ENCODE data around the gene GRID1. TPM values are rescaled to one million over a fixed set of nuclear protein-coding genes. Genes with fewer than 3 reads are reported as not detected.

GRID1 gene
- total RNA-seq, 1 experiment from 2014 or later: 5.6 TPM

DNA sequence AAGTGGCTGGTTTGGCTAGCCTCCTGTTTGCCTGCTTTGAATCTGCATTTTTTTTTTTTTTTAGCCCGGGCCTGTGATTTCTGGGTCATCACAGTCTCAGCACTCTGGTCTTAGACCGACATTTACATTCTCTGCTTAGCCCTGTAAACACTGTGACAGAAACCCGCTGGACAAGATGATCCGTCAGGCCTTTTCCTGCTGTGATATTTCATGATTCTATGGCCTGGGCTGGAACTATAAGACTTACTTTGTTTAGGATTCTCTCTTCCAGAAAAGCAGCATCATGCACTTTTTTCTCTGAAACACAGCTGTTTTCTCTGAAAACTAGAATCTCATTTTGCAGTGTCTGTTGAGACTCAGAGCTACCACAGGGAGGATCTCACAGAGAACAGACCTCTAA lies 705.5 kb downstream of the GRID1 start:
- 0 out of 2 replicates have a peak, but pooled peaks cover 4% of the 10 kb centered on the region for H3K27me3 ChIP-seq (ENCODE audit: insufficient read depth, low read length)
- DNase-seq (ENCODE audit: low read depth, low spot score) (no peak), ATAC-seq (no peak)
- ChIA-PET POLR2A (no interaction called here), CTCF (no interaction called here), RAD21 (ENCODE audit: low non-redundant PET in 1 of 2, low total read pairs in 2 of 2, uncharacterized antibody in 2 of 2, unreplicated experiment in 2 of 2) (no interaction called here)
- H4K20me1 ChIP-seq (ENCODE audit: insufficient read depth): no peaks in the 10 kb centered on the region
- no peak overlapping the region for H2AFZ ChIP-seq (ENCODE audit: low read depth, low read length, poor library complexity, severe bottlenecking)
- H3K9me2 ChIP-seq (ENCODE audit: insufficient read depth): no peaks in the 10 kb centered on the region
- H3K27ac ChIP-seq (ENCODE audit: low read depth, low read length): no peak overlapping the region
- H3K36me3 ChIP-seq (ENCODE audit: control insufficient read depth in 1 of 2, insufficient read depth in 2 of 2, low read length in 2 of 2): no peaks in the 10 kb centered on the region
- H3K79me2 ChIP-seq (ENCODE audit: insufficient read depth, low read length): no peaks in the 10 kb centered on the region
- H3K4me2 ChIP-seq (ENCODE audit: low read length): no peak overlapping the region
- BruUV-seq (replicated peaks): no TSS peak
- no peak overlapping the region for H3K9ac ChIP-seq (ENCODE audit: low read length)
- no peaks in the 10 kb centered on the region for H3K4me1 ChIP-seq (ENCODE audit: control insufficient read depth in 1 of 2, insufficient read depth in 2 of 2, low read length in 2 of 2)
- no peak for TF ChIP-seq JUND (IDR thresholded peaks at IDR 0.05)
- TF ChIP-seq ZNF274 (IDR thresholded peaks at IDR 0.05; ENCODE audit: low read depth, low read length): no peak
- no peak for TF ChIP-seq TCF7L2 (IDR thresholded peaks at IDR 0.05; ENCODE audit: borderline replicate concordance, extremely low read depth, insufficient read depth, insufficient read length)
- TF ChIP-seq, protein P1, sequence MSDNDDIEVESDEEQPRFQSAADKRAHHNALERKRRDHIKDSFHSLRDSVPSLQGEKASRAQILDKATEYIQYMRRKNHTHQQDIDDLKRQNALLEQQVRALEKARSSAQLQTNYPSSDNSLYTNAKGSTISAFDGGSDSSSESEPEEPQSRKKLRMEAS (IDR thresholded peaks at IDR 0.05): no peak
- TF ChIP-seq YY1 (IDR thresholded peaks at IDR 0.05; ENCODE audit: extremely low read depth, insufficient replicate concordance, low read depth, low read length): no peak
- no peak for TF ChIP-seq SRF (IDR thresholded peaks at IDR 0.05; ENCODE audit: low read depth)
- TF ChIP-seq, protein P2, sequence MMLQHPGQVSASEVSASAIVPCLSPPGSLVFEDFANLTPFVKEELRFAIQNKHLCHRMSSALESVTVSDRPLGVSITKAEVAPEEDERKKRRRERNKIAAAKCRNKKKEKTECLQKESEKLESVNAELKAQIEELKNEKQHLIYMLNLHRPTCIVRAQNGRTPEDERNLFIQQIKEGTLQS (IDR thresholded peaks at IDR 0.05): no peak
- no peak for TF ChIP-seq EZH2phosphoT487 (IDR thresholded peaks at IDR 0.05; ENCODE audit: borderline replicate concordance)
- no peak for TF ChIP-seq EZH2 (IDR thresholded peaks at IDR 0.05)
- no peak for TF ChIP-seq SP1 (IDR thresholded peaks at IDR 0.05; ENCODE audit: low read depth)
- TF ChIP-seq RAD21 (IDR thresholded peaks at IDR 0.05; ENCODE audit: low read depth): no peak
- TF ChIP-seq POLR2AphosphoS5 (IDR thresholded peaks at IDR 0.05; ENCODE audit: low read depth, low read length): no peak
- TF ChIP-seq, protein P3, sequence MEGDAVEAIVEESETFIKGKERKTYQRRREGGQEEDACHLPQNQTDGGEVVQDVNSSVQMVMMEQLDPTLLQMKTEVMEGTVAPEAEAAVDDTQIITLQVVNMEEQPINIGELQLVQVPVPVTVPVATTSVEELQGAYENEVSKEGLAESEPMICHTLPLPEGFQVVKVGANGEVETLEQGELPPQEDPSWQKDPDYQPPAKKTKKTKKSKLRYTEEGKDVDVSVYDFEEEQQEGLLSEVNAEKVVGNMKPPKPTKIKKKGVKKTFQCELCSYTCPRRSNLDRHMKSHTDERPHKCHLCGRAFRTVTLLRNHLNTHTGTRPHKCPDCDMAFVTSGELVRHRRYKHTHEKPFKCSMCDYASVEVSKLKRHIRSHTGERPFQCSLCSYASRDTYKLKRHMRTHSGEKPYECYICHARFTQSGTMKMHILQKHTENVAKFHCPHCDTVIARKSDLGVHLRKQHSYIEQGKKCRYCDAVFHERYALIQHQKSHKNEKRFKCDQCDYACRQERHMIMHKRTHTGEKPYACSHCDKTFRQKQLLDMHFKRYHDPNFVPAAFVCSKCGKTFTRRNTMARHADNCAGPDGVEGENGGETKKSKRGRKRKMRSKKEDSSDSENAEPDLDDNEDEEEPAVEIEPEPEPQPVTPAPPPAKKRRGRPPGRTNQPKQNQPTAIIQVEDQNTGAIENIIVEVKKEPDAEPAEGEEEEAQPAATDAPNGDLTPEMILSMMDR (IDR thresholded peaks at IDR 0.05 in 2 of 3, conservative IDR thresholded peaks at IDR 0.05 in 1 of 3; ENCODE audit: borderline replicate concordance in 1 of 3, insufficient read depth in 1 of 3, low read depth in 2 of 3, low read length in 2 of 3): no peak
- TF ChIP-seq, protein P4, sequence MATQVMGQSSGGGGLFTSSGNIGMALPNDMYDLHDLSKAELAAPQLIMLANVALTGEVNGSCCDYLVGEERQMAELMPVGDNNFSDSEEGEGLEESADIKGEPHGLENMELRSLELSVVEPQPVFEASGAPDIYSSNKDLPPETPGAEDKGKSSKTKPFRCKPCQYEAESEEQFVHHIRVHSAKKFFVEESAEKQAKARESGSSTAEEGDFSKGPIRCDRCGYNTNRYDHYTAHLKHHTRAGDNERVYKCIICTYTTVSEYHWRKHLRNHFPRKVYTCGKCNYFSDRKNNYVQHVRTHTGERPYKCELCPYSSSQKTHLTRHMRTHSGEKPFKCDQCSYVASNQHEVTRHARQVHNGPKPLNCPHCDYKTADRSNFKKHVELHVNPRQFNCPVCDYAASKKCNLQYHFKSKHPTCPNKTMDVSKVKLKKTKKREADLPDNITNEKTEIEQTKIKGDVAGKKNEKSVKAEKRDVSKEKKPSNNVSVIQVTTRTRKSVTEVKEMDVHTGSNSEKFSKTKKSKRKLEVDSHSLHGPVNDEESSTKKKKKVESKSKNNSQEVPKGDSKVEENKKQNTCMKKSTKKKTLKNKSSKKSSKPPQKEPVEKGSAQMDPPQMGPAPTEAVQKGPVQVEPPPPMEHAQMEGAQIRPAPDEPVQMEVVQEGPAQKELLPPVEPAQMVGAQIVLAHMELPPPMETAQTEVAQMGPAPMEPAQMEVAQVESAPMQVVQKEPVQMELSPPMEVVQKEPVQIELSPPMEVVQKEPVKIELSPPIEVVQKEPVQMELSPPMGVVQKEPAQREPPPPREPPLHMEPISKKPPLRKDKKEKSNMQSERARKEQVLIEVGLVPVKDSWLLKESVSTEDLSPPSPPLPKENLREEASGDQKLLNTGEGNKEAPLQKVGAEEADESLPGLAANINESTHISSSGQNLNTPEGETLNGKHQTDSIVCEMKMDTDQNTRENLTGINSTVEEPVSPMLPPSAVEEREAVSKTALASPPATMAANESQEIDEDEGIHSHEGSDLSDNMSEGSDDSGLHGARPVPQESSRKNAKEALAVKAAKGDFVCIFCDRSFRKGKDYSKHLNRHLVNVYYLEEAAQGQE (IDR thresholded peaks at IDR 0.05; ENCODE audit: low read depth): no peak
- no peak for TF ChIP-seq CBX3 (IDR thresholded peaks at IDR 0.05; ENCODE audit: low read depth)
- no peak for TF ChIP-seq EGR1 (IDR thresholded peaks at IDR 0.05; ENCODE audit: low read depth)
- no peak for TF ChIP-seq ELF1 (IDR thresholded peaks at IDR 0.05; ENCODE audit: borderline replicate concordance, low read depth)
- TF ChIP-seq ZFX (IDR thresholded peaks at IDR 0.05): no peak
- no peak for TF ChIP-seq CEBPB (IDR thresholded peaks at IDR 0.05; ENCODE audit: low read depth)
- no peaks in the 10 kb centered on the region for H3K9me3 ChIP-seq (ENCODE audit: control insufficient read depth in 1 of 2, insufficient read depth in 1 of 2, low read depth in 1 of 2, low read length in 2 of 2)
- intact Hi-C loops (cut with micrococcal nuclease): no loop called here
- H3K4me3 ChIP-seq (replicated peaks in 1 of 2; ENCODE audit: low read depth in 1 of 2, low read length in 2 of 2): no peak overlapping the region

Measured in HCT116 (cell line).